Putamen (tissue), 1 donor: ENCODE data around the gene NPAS3.

ENCODE experiments used
- DNase-seq: peaks from one replicate; pipeline ENCODE4 v3.0.0-alpha.2; 2016; ENCODE audit warnings: low spot score

NPAS3 gene

GRCh38 chr14:33016613-33017012 is 77.9 kb downstream of the NPAS3 start:
- no peak for DNase-seq

GRCh38 chr14:33017016-33017415 is 78.3 kb downstream of the NPAS3 start:
- no peak for DNase-seq

DNA sequence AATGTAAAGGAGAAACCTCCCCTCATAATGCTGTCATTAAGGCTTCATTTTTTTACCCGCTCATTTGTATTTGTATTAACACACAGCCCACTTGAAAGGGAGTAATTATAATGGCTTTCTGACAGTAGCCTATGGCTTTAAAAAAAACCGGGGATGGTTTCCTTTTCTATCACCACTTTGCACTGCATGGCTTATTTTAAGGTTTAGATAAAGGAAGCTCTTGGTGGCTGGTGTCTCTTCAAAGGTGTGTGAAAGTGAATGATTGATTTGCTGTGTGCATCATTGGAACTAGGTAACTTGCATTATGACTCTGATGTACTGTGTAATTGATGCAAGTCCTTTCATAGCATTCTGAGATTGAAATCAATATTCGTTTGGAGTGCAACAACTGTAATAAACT is 80.7 kb downstream of the NPAS3 start:
- DNase-seq = no peak

- DNase-seq = peak; percentile 38
These were observed 88.3 kb downstream of the NPAS3 start for GRCh38 chr14:33026850-33027430.

DNA sequence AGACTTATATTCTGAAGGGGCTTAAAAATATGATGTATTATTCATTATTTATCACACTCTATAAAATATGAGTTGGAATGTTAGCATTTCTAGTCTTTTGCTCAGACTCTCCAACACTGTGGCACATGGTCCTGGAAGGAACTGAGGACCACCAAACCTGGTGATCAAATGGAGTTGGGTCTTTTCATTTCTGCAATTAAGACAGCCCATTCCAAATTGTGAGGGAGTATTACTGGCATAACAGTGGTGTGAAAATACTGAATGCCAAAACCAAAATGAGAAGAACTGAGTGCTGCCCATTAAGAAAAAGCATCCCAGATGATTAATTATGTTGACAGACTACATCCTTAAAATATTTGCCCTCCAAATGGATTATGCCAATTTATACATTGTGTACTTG is 90.8 kb downstream of the NPAS3 start:
- no peak for DNase-seq

DNA sequence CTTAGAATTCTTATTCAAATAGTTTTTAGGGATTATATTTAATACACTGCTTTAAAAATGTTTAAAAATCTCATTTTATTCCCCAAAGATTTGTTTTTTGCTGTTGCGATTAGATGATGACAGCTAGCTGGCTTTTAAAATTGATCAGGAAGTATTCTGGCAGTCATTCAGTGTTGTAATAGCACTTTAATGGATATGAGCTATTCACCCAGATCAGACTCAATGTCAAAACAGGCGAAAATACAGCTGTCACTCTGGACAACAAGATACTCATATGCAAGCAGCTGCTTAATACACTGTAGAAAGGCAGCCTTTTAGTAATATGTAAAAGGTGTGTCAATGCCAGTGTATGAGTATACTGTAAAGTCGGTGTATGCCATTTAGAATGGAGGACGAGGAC is 91.7 kb downstream of the NPAS3 start:
- no peak for DNase-seq

DNA sequence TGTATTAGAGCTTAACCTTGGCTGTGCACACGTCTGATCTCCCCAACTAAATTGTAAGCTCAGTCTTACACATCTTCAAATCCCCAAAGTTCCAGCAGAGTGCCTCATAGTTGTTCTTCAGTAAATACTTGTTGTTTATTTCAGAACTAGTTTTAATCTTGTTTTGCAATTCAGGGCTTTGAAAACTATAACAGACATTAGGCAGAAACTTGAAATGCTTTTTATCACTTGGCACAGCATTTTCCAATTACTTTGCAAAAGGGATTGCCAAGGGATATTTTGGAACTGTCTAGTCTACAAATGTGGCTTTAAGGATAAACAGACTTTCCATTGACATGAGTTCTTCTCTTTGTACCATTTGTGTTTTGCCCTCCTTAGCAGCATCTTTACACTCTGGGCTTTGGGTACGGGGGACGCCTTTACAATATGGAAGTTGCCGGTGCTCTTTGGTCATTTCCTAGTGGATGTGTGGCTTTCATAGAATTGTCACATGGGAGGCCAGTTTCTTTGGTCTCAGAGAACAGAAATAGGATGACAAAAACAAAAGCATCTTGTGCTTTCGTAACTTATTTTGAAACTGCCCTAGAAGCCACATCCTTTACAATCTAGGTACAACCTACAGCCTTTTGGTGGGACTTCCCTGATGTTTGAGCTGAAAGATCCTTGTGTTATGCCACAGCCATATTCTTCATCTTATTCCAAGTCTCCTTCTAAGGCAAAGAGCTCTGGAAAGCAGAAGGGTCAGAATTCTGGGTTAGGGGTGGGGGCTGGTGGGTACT is 96.9 kb downstream of the NPAS3 start:
- no peak for DNase-seq

- no peak for DNase-seq
These were observed 100.6 kb downstream of the NPAS3 start for GRCh38 chr14:33039311-33039710.

GRCh38 chr14:33040372-33041140 is 101.9 kb downstream of the NPAS3 start:
- DNase-seq = no peak

DNA sequence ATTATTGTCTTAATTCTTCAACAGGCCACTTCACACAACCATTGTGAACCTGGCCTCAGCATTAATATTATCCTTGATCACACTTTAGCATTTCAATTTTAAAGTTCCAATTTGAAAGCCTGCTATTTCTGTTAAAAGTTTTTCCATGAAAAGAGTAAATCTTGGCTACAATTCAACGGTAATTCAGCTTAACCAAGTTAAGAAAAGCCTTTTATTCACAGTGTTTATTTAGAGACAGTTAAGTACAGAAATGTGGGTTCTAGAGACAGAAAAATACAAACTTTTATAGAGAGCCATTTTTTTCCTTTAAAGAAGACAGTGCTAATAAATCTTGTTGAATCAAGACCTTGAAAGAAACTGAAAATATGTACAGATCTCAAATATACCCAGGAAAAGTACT is 103.9 kb downstream of the NPAS3 start:
- no peak for DNase-seq

GRCh38 chr14:33045760-33046159 is 107.1 kb downstream of the NPAS3 start:
- no peak for DNase-seq

DNA sequence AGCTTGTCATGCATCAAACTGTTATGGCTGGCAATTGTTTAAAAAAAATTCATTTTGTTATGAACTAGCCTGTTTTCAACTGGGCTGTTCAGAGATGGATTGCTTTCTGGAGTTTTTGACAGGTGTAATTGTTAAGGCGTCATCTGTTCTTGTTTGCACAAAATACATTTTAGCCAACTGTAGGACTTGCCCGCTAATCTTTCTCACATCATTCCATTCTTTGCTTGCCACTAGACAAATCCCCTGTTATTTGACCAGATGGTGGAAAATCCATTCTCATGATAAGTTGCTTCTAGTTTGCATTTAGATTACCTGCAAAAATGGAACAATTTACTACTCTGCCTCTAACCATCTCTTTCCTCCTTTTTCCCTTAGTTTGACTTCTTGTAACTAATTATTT is 114.3 kb downstream of the NPAS3 start:
- DNase-seq = no peak

DNA sequence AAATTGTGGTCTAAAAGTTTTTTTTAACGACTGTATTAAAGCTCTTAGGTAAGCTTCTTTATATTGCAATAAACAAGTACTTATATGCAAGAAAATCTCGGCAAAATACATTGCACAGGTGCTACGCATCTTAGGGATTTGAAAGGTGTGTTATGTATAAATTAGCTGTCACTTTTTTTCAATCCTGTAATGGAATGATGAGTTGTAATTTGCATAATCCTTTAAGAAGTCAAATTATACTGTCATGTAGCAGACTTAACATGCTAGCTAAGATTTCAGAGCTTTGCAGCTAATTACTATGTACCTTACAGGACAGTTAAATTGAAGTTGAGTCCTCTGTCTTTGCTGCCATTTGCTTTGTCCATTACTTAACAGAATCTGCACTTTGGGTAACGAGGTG is 117.5 kb downstream of the NPAS3 start:
- peak; percentile 12 for DNase-seq

- no peak for DNase-seq
These were observed 118.9 kb downstream of the NPAS3 start for GRCh38 chr14:33057585-33057984.

DNA sequence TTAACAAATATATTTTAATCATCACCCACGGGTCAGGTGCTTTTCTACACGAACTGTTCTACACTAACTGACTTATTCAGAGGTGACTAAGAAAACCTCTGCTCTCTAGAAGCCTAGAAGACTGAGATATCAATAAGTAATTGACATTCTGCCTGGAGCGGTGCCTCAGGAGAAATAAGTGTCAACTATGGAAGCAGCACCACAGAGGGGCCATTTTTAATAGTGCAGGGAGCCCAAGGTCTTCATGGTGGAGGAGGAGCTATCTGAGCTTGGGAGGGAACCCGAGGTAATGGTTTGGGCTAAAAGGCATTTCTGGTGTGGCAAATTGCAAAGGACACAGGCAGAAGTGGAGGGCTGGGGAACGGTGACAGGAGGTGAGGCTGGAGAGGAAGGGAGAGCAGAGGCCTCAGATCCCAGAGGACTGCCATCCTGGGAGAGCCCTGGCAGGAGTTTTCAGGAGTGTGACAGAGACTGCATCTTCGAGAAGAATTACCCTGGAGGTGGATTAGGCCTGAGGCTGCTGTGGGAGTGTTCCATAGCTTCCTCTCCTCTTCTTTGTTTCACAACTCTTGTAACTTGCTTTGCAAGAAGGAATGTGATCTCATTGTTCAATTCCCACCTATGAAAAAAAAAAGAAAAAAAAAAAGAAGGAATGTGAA is 123.1 kb downstream of the NPAS3 start:
- peak; percentile 13 for DNase-seq

- DNase-seq = no peak
These were observed 123.8 kb downstream of the NPAS3 start for GRCh38 chr14:33062476-33062875.

DNA sequence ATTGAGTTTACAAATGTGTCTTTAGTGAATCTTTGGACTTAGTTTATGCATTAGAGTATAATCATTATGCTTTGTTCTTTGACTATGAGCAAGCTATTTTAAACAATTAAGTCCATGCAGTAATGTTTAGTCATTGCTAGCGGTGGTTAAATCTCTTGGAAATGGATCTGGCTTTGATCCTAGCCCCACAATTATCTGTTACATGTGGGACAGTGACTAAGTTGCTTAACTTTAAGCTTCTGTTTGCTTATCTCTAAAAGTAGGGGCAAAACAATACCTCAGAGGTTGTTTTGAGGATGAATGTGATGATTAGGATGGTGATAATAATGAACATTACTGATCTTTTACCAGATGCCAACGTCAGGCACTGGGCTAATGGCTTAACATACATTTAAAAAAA is 124.2 kb downstream of the NPAS3 start:
- DNase-seq = no peak

GRCh38 chr14:33063521-33063920 is 124.8 kb downstream of the NPAS3 start:
- DNase-seq = no peak

DNA sequence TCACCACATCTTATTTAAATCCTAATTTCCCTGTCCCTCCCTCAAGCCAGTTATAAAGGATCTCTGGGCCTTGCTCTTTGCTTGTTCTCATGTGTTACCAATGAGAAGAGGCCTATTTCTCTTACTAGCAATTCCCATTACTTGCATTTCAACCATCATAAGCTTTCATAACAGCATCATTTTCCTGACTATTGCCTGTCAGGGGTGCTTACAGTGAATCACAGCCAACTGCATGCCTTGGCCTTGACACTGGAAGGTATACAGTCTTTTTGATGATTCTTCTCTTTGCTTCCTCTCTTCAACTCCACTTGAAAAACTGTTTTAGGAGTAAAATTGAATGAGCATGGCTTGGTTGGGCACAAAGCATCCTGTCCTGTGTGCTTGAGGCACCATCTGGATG is 127.0 kb downstream of the NPAS3 start:
- DNase-seq = no peak

GRCh38 chr14:33068040-33068439 is 129.4 kb downstream of the NPAS3 start:
- DNase-seq = no peak

DNA sequence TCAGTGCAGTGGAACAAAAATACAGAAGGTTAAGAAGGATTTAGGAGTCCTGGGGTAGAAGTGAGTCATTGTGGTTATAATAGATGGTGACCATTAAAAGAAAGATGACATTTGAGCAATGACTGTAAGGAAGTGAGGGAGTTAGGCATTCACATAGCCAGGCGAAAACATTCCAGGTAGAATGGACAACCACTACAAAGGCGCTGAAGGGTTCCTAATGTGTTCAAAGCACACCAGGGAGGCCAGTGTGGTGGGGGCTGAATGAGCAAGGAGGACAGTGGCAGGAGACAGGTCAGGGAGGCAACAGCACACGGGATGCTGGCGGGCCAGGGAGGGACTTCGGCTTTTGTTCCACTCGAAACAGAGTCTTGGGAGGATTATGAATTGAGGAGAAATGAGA is 129.9 kb downstream of the NPAS3 start:
- no peak for DNase-seq

GRCh38 chr14:33070475-33070874 is 131.8 kb downstream of the NPAS3 start:
- peak; percentile 20 for DNase-seq

DNA sequence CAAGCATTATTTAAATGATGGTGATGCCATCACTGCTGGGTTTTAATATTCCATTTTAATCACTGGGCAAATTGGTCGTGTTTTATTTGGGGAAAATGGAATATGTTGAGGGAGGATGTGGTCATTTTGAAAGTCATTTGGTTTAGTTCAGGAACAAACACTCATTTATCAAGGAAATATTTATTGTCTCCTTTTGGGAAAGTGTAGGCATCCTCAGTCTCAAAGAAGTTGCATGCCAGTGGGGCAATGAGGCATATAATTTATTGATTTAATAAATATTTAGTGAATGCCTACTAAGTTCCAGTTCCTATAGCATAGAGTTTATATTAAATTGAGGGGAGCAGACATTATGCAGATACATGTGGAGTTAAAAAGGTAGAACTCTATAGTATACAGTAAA is 134.3 kb downstream of the NPAS3 start:
- no peak for DNase-seq
